H9 (cell line): ENCODE results near the gene RPLP2. TPM values are rescaled to one million over a fixed set of nuclear protein-coding genes. Genes with fewer than 3 reads are reported as not detected.

Experiments used
- DNase-seq: peaks from one replicate; pipeline ENCODE4 v3.0.0-alpha.2; 2017
- H2AFZ ChIP-seq: one replicate; pipeline ENCODE4 v1.6.1; 2013; ENCODE audit warnings: mild to moderate bottlenecking, low read length, control low read depth, moderate library complexity
- H2AK5ac ChIP-seq: 2 replicates; pipeline ENCODE4 v1.6.1; 2013; ENCODE audit warnings: low read length, control low read depth, mixed read lengths; ENCODE audit not compliant: insufficient read length
- H2BK120ac ChIP-seq: one replicate; pipeline ENCODE4 v1.6.1; 2013; ENCODE audit warnings: low read depth, mild to moderate bottlenecking, low read length, control low read depth, inconsistent platforms; ENCODE audit not compliant: poor library complexity, severe bottlenecking
- H2BK12ac ChIP-seq: 2 replicates; pipeline ENCODE4 v1.6.1; 2013; ENCODE audit warnings: low read length, control low read depth, mixed read lengths, low read depth; ENCODE audit not compliant: insufficient read length
- H2BK15ac ChIP-seq: 2 replicates; pipeline ENCODE4 v1.6.1; 2013; ENCODE audit warnings: low read depth, low read length, control low read depth
- H2BK20ac ChIP-seq: one replicate; pipeline ENCODE4 v1.6.1; 2013; ENCODE audit warnings: low read depth, mild to moderate bottlenecking, low read length, control low read depth, inconsistent platforms; ENCODE audit not compliant: poor library complexity, severe bottlenecking
- H2BK5ac ChIP-seq: 2 replicates; pipeline ENCODE4 v1.6.1; 2013; ENCODE audit warnings: low read length, control low read depth, mixed read lengths; ENCODE audit not compliant: insufficient read length
- H3K14ac ChIP-seq: 2 replicates; pipeline ENCODE4 v1.6.1; 2013; ENCODE audit warnings: low read length, control low read depth; ENCODE audit not compliant: insufficient read depth
- H3K18ac ChIP-seq: 2 replicates; pipeline ENCODE4 v1.6.1; 2013; ENCODE audit warnings: low read depth, mild to moderate bottlenecking, mixed read lengths, low read length, control low read depth; ENCODE audit not compliant: insufficient read length
- H3K23ac ChIP-seq: 2 replicates; pipeline ENCODE4 v1.6.1; 2013; ENCODE audit warnings: low read length, control low read depth, mixed read lengths, low read depth; ENCODE audit not compliant: insufficient read length
- H3K23me2 ChIP-seq: 2 replicates; pipeline ENCODE4 v1.6.1; 2013; ENCODE audit warnings: low read depth, mild to moderate bottlenecking, mixed read lengths, low read length, control low read depth; ENCODE audit not compliant: insufficient read length, poor library complexity, severe bottlenecking
- H3K27ac ChIP-seq: 2 replicates; pipeline ENCODE4 v1.5.1; 2013; ENCODE audit warnings: low read length, control low read depth, mixed read lengths, low read depth; ENCODE audit not compliant: insufficient read length
- H3K27me3 ChIP-seq: 2 replicates; pipeline ENCODE4 v1.6.1; 2013; ENCODE audit warnings: low read length, control low read depth, inconsistent platforms; ENCODE audit not compliant: insufficient read depth
- H3K4ac ChIP-seq: 2 replicates; pipeline ENCODE4 v1.6.1; 2013; ENCODE audit warnings: low read depth, mild to moderate bottlenecking, control low read depth, inconsistent platforms, low read length, moderate library complexity
- H3K4me1 ChIP-seq: 2 replicates; pipeline ENCODE4 v1.6.1; 2013; ENCODE audit warnings: low read length, control low read depth, inconsistent platforms; ENCODE audit not compliant: insufficient read depth
- H3K4me2 ChIP-seq: 2 replicates; pipeline ENCODE4 v1.6.1; 2013; ENCODE audit warnings: low read length, control low read depth, mixed read lengths; ENCODE audit not compliant: insufficient read length, insufficient read depth
- H3K56ac ChIP-seq: 2 replicates; pipeline ENCODE4 v1.6.1; 2013; ENCODE audit warnings: low read depth, mild to moderate bottlenecking, mixed read lengths, low read length, control low read depth; ENCODE audit not compliant: insufficient read length
- H3K79me1 ChIP-seq: 2 replicates; pipeline ENCODE4 v1.6.1; 2013; ENCODE audit warnings: low read depth, mild to moderate bottlenecking, moderate library complexity, low read length, control low read depth, inconsistent platforms; ENCODE audit not compliant: insufficient read depth, poor library complexity, severe bottlenecking
- H3K79me2 ChIP-seq: 2 replicates; pipeline ENCODE4 v1.6.1; 2013; ENCODE audit warnings: low read length, control low read depth, inconsistent platforms; ENCODE audit not compliant: insufficient read depth
- H3K9ac ChIP-seq: 2 replicates; pipeline ENCODE4 v1.6.1; 2013; ENCODE audit warnings: low read length, control low read depth, mixed read lengths; ENCODE audit not compliant: insufficient read length; ENCODE audit errors: extremely low read depth
- H3K9me3 ChIP-seq: one replicate; pipeline ENCODE4 v1.6.1; 2013; ENCODE audit warnings: low read depth, low read length, inconsistent platforms; ENCODE audit not compliant: control insufficient read depth
- H3T11ph ChIP-seq: one replicate; pipeline ENCODE4 v1.6.1; 2013; ENCODE audit warnings: mild to moderate bottlenecking, low read length, control low read depth, inconsistent platforms
- H4K20me1 ChIP-seq: one replicate; pipeline ENCODE4 v1.6.1; 2013; ENCODE audit not compliant: control insufficient read depth, insufficient read length, insufficient read depth
- H4K5ac ChIP-seq: 2 replicates; pipeline ENCODE4 v1.6.1; 2013; ENCODE audit warnings: low read depth, mild to moderate bottlenecking, mixed read lengths, low read length, control low read depth; ENCODE audit not compliant: insufficient read length
- H4K8ac ChIP-seq: replicated peaks from 2 replicates; pipeline ENCODE4 v1.6.1; 2013; ENCODE audit warnings: low read length, control low read depth, mixed read lengths, low read depth; ENCODE audit not compliant: insufficient read length
- H4K91ac ChIP-seq: 2 replicates; pipeline ENCODE4 v1.6.1; 2013; ENCODE audit warnings: low read depth, mild to moderate bottlenecking, moderate library complexity, mixed read lengths, low read length, control low read depth; ENCODE audit not compliant: insufficient read length
- H3K27ac Mint-ChIP-seq, 3 experiments: 2 replicates in 2 of 3; 3 replicates in 1 of 3; pipeline ENCODE4 v1.8.0; 2020 to 2021; ENCODE audit warnings: mixed read lengths in 3 of 3, mild to moderate bottlenecking in 1 of 3, moderate library complexity in 1 of 3
- H3K27me3 Mint-ChIP-seq: 2 replicates; pipeline ENCODE4 v1.8.0; 2021; ENCODE audit warnings: low read depth, mild to moderate bottlenecking, moderate library complexity, mixed read lengths
- H3K36me3 Mint-ChIP-seq, 3 experiments: 2 replicates in 2 of 3; 3 replicates in 1 of 3; pipeline ENCODE4 v1.8.0; 2020 to 2021; ENCODE audit warnings: low read depth in 3 of 3, mixed read lengths in 3 of 3; ENCODE audit not compliant: insufficient read depth in 1 of 3
- H3K4me1 Mint-ChIP-seq, 2 experiments: 2 replicates each; pipeline ENCODE4 v1.8.0; 2020; ENCODE audit warnings: mixed read lengths in 2 of 2
- H3K4me3 Mint-ChIP-seq, 2 experiments: 2 replicates in 1 of 2; 3 replicates in 1 of 2; pipeline ENCODE4 v1.8.0; 2020 to 2021; ENCODE audit warnings: mild to moderate bottlenecking in 2 of 2, mixed read lengths in 2 of 2, moderate library complexity in 1 of 2
- H3K9me3 Mint-ChIP-seq, 2 experiments: 2 replicates in 1 of 2; 3 replicates in 1 of 2; pipeline ENCODE4 v1.8.0; 2020; ENCODE audit warnings: mild to moderate bottlenecking in 2 of 2, mixed read lengths in 2 of 2, moderate library complexity in 1 of 2
- CTCF ChIP-seq: fragments of 200-600 bp; sonication (generic); conservative IDR thresholded peaks from 3 replicates; pipeline ENCODE4 v1.8.0; 2021; ENCODE audit warnings: antibody characterized with exemption, mild to moderate bottlenecking
- WGBS: extraction: QIAGEN DNeasy Blood & Tissue Kit; methylation state at CpG from one replicate; pipeline ENCODE4 v1.1.7; 2013; ENCODE audit warnings: missing lambda C conversion rate, low lambda C conversion rate, mixed read lengths; ENCODE audit not compliant: insufficient read length; ENCODE audit errors: extremely low coverage; 5-methylcytosine and 5-hydroxymethylcytosine counted together
- total RNA-seq: library from RNA; stranded (reverse); gene quantifications from 2 replicates; pipeline ENCODE4 v1.2.1, GENCODE V29; 2021

RPLP2 gene
- total RNA-seq, 1 experiment from 2014 or later: 2,138 TPM

- peaks cover 5% of the 10 kb centered on the region for H3K23me2 ChIP-seq
- no peak overlapping the region for H4K91ac ChIP-seq
- no peaks in the 10 kb centered on the region; the same call in 1 of the 2 replicates for H3K79me2 ChIP-seq
- H3K4ac ChIP-seq: no peak overlapping the region
- H2AK5ac ChIP-seq: no peak overlapping the region
- H3K4me1 Mint-ChIP-seq: peaks cover 16 to 27% of the 10 kb centered on the region in 2 experiments
- no peaks in the 10 kb centered on the region for H3K9me3 Mint-ChIP-seq
- DNase-seq: no peak
- no peak overlapping the region for H4K8ac ChIP-seq
- H4K5ac ChIP-seq: no peak overlapping the region
- no peak overlapping the region for H2BK12ac ChIP-seq
- no peak overlapping the region for H3T11ph ChIP-seq
- no peak overlapping the region for H3K4me3 Mint-ChIP-seq
- no peak overlapping the region for H2AFZ ChIP-seq
- H3K27me3 ChIP-seq: no peaks in the 10 kb centered on the region
- no peaks in the 10 kb centered on the region for H4K20me1 ChIP-seq
- H3K18ac ChIP-seq: no peak overlapping the region
- H3K9me3 ChIP-seq: no peaks in the 10 kb centered on the region
- no peak overlapping the region for H2BK15ac ChIP-seq
- H3K9ac ChIP-seq: no peak overlapping the region
- no peak overlapping the region for H3K27ac Mint-ChIP-seq
- H3K4me1 ChIP-seq: no peaks in the 10 kb centered on the region
- H3K27ac ChIP-seq: no peak overlapping the region
- H3K79me1 ChIP-seq: peaks cover 2% of the 10 kb centered on the region
- H3K36me3 Mint-ChIP-seq: peaks cover 10 to 52% (median 46%) of the 10 kb centered on the region in 3 experiments; a peak in 6 of 7 replicates
- no peak overlapping the region for H2BK20ac ChIP-seq
- no CpG with 5 or more reads among the region's 8 CpGs for WGBS
- H2BK5ac ChIP-seq: no peak overlapping the region
- no peak overlapping the region for H2BK120ac ChIP-seq
- no peak overlapping the region for H3K23ac ChIP-seq
- H3K56ac ChIP-seq: no peak overlapping the region
- TF ChIP-seq CTCF: no peak
- no peak overlapping the region for H3K14ac ChIP-seq
- H3K4me2 ChIP-seq: no peak overlapping the region
- no peaks in the 10 kb centered on the region for H3K27me3 Mint-ChIP-seq
Observed at GRCh38 chr11:837990-838307, 28.2 kb downstream of the RPLP2 start.
